ENCODE measurements around the gene TBC1D30.

DNA sequence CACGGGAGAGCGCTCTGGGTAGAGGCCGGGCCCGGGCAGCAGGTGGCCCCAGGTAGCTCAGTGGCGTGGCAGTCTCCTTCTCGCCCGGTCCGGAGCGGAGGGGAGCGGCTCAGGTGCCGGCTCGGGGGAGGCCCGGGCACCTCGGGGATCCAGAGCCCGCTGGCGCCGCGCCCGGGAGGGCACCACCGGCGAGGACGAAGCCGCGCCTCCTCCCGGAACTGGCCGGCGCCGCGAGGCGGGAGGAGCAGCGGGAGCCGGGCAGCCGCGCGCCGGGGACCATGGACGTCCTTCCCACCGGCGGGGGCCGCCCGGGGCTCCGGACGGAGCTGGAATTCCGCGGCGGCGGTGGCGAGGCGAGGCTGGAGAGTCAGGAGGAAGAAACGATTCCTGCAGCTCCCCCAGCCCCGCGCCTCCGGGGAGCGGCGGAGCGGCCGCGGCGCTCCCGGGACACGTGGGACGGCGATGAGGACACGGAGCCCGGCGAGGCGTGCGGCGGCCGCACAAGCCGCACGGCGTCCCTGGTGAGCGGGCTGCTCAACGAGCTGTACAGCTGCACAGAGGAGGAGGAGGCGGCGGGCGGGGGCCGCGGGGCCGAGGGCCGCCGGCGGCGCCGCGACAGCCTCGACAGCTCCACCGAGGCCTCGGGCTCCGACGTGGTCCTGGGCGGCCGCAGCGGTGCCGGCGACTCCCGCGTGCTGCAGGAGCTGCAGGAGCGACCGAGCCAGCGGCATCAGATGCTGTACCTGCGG is 43.7 kb upstream of the TBC1D30 start:
- TF ChIP-seq, protein P1, sequence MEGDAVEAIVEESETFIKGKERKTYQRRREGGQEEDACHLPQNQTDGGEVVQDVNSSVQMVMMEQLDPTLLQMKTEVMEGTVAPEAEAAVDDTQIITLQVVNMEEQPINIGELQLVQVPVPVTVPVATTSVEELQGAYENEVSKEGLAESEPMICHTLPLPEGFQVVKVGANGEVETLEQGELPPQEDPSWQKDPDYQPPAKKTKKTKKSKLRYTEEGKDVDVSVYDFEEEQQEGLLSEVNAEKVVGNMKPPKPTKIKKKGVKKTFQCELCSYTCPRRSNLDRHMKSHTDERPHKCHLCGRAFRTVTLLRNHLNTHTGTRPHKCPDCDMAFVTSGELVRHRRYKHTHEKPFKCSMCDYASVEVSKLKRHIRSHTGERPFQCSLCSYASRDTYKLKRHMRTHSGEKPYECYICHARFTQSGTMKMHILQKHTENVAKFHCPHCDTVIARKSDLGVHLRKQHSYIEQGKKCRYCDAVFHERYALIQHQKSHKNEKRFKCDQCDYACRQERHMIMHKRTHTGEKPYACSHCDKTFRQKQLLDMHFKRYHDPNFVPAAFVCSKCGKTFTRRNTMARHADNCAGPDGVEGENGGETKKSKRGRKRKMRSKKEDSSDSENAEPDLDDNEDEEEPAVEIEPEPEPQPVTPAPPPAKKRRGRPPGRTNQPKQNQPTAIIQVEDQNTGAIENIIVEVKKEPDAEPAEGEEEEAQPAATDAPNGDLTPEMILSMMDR (IDR thresholded peaks at IDR 0.05) = peak; percentile 11
- TF ChIP-seq, protein P2, sequence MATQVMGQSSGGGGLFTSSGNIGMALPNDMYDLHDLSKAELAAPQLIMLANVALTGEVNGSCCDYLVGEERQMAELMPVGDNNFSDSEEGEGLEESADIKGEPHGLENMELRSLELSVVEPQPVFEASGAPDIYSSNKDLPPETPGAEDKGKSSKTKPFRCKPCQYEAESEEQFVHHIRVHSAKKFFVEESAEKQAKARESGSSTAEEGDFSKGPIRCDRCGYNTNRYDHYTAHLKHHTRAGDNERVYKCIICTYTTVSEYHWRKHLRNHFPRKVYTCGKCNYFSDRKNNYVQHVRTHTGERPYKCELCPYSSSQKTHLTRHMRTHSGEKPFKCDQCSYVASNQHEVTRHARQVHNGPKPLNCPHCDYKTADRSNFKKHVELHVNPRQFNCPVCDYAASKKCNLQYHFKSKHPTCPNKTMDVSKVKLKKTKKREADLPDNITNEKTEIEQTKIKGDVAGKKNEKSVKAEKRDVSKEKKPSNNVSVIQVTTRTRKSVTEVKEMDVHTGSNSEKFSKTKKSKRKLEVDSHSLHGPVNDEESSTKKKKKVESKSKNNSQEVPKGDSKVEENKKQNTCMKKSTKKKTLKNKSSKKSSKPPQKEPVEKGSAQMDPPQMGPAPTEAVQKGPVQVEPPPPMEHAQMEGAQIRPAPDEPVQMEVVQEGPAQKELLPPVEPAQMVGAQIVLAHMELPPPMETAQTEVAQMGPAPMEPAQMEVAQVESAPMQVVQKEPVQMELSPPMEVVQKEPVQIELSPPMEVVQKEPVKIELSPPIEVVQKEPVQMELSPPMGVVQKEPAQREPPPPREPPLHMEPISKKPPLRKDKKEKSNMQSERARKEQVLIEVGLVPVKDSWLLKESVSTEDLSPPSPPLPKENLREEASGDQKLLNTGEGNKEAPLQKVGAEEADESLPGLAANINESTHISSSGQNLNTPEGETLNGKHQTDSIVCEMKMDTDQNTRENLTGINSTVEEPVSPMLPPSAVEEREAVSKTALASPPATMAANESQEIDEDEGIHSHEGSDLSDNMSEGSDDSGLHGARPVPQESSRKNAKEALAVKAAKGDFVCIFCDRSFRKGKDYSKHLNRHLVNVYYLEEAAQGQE (IDR thresholded peaks at IDR 0.05; ENCODE audit: insufficient read depth in 1 of 2, low read depth in 2 of 2, low read length in 1 of 2) = no peak
- no peak for TF ChIP-seq SIN3A (IDR thresholded peaks at IDR 0.05; ENCODE audit: borderline replicate concordance, insufficient read depth, low read depth, low read length)

Data from Panc1 (cell line).